IMR-90 (cell line): Measurements from ENCODE around the gene NSUN6.

Experiments used
- CTCF ChIP-seq: conservative IDR thresholded peaks from 2 replicates; pipeline ENCODE4 v1.5.1; 2012; ENCODE audit warnings: mild to moderate bottlenecking, low read depth, low read length, improper control_type of control experiment
- MAFK ChIP-seq: IDR thresholded peaks from 2 replicates; pipeline ENCODE4 v1.6.1; 2012; ENCODE audit warnings: low read depth, low read length, improper control_type of control experiment
- MXI1 ChIP-seq: IDR thresholded peaks from 2 replicates; pipeline ENCODE4 v1.6.1; 2012; ENCODE audit warnings: low read depth, mild to moderate bottlenecking, low read length, moderate library complexity, borderline replicate concordance
- POLR2A ChIP-seq: IDR thresholded peaks from 2 replicates; pipeline ENCODE4 v1.6.1; 2012; ENCODE audit warnings: mild to moderate bottlenecking, low read depth, low read length

DNA sequence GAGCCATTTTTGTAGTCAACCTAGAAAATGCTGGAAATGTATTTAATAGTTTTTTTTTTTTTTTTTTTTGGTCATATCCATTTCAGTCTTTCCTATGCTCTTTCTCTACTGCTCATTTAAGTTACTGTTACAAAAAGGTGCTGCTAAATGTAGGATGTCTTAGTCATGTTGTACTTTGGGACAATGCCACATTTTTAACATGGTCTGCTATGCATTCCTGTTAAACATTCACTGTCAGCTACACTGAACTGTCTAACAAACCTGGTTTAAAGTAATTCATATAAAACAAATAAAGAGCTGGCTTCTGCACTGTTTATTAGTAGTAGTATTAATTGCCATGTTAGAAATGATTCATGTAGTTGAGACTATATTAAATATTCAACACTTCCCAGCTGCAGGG is 108.6 kb downstream of the NSUN6 start:
- TF ChIP-seq CTCF (no peak), MAFK (no peak), MXI1 (no peak), POLR2A (no peak)
